Stimulated activated CD8-positive, alpha-beta memory T cell treated with anti-CD3 and anti-CD28 coated beads, Interleukin-7, amount 100 ng/mL, for 24 hours (primary cell): ENCODE measurements around the gene ZNF691.
"Not testable (repeated sequence)": the region's sequence is repeated elsewhere in the genome, so short reads cannot be mapped to it uniquely, and the experiment has no call there.

Experiments
- DNase-seq: peaks from one replicate; pipeline ENCODE4 v3.0.0-alpha.2; 2020; ENCODE audit warnings: low read depth

ZNF691 gene

DNA sequence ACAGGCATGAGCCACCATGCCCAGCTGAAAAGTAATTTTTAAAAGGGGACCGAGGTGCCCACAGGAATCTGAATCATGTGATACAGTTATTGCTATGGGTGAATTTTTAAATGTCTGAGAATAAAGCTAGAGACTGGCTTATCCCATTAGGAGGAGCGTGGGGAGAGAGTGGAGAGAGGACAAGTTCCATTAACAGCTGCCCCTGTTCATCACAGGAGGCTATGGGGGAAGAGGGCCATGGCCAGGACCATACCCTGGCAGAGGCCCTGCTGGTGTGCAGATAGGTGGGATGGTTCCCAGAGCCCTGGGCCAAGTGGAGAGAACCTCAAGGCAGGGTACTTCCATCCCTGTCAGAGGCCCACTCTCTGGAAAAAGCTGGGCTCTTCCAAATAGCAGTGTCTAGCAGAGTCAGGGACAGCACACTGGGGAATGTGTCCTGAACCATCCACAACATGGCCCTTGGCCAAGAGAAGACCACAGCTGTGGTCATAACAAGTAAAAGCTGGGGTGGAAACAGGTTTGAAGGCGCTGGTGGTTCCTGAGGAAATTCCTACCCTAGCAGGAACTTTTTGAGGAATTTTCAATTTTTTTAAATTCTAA lies 13.7 kb upstream of the ZNF691 start:
- DNase-seq: no peak

GRCh38 chr1:42833981-42834380 lies 12.4 kb upstream of the ZNF691 start:
- DNase-seq: no peak

DNA sequence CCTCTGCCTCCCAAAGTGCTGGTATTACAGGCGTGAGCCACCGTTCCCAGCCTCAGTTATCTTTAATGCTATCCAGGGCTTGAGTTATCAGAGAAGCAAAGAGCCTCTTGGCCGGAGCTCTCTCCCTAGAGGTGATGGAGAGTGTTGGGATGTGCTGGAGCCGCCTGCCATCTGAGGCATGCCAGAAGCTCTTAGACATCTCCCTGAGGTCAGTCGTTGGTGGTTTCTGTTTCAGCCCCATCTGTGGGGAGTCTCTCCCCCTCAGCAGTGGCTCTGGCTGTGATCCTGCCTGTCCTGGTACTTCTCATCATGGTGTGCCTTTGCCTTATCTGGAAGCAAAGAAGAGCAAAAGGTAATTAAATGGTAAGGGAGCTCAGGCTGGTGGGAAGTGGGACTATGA lies 11.6 kb upstream of the ZNF691 start:
- DNase-seq: no peak

- DNase-seq: no peak
Measured at GRCh38 chr1:42835422-42835821, 11.0 kb upstream of the ZNF691 start.

GRCh38 chr1:42837709-42838108 lies 8.7 kb upstream of the ZNF691 start:
- DNase-seq: no peak

DNA sequence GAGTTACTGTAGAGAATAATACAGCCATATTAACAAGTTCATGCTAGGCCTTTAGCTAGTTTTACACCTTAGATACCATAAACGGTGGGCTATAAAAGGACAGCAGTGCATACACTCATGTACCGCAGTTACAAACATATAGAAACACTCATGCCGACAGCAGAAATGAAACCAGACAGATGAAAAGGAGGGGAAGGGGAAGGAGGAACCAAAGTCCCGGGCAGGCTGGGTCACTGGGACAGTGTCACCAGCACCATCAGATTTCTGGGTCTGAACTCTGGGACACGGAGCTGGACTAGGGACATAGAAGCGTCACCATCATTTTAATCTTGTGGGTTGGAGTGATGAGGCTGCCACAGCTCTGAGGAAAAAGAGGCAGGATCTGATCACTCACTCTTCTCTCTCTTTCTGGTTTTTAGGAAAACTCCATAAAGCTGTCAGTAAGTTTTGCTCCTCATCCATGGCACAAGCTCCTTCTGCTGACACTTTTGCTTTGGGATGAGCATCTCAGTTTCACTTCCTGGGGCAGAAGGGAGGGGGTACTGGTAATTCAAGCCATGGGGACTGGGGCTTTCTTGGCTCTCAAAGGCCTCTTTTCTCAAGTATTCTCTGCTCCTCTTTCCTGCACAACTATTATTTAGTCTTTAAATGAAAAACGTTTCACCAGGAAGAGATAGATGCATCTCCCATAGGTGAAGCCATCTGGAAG lies 7.8 kb upstream of the ZNF691 start:
- no peak for DNase-seq

DNA sequence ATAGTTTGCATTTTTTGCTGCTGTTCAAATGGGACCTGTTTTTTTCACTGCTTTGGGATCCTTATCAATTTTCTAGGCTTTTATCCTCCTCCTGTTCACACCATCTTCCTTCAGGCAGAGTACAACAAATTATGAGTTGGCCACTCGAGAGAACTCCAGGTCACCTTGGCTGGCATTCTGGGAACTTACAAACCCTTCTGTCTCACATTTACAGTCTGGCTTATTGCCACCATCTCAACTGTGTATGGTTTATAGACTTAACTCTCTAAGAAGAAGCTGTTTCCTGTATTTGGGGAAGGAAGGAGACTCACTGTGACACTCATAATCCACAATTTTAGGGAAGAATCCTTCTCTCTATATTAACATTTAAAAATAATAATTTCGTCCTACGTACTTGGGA lies 5.4 kb upstream of the ZNF691 start:
- DNase-seq: no peak

DNA sequence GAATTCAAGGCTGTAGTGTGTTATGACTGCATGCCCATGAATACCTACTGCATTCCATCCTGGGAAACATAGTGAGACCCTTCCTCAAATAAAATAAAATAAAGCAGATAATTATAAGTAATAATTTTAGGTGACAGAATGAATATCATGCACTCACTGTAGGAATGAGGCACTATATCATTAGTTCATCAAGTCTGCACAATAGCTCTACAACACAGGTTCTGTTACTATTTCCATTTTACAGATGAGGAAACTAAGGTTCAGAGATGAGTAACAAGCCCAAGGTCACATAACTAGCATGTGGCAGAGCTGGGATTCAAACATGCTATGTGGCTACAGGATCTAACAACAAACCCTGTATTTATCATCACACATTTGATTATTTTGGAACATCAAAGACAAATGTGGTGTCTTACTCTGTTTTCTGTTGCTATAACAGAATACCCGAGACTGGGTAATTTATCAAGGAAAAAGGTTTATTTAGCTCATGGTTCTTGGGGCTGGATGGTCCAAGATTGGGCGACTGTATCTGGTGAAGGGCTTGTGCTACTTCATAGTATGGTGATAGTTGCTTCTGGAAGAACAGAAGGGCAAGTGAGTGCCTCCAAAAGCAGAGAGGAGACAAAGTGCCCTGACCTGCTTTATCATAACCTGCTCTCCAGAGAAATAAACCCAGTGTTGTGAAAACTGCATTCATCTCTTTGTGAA lies 4.8 kb upstream of the ZNF691 start:
- DNase-seq: no peak

- no peak for DNase-seq
Measured at GRCh38 chr1:42844592-42845140, 1.7 kb upstream of the ZNF691 start.

DNA sequence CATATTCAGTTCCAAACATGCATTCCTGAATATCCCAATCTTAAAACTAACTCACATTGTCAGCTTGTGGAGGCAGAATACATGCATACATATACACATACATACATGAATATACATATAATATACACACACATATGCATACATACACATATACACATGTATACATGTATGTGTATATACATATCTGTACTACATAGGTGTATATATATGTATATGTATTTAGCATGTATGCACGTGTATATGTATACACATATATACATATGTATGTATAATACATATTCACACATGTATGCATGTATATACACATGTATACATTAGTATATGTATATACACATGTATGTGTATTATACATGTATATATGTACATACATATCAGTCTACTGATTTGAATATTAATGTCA lies 1.2 kb upstream of the ZNF691 start:
- DNase-seq: no peak

DNA sequence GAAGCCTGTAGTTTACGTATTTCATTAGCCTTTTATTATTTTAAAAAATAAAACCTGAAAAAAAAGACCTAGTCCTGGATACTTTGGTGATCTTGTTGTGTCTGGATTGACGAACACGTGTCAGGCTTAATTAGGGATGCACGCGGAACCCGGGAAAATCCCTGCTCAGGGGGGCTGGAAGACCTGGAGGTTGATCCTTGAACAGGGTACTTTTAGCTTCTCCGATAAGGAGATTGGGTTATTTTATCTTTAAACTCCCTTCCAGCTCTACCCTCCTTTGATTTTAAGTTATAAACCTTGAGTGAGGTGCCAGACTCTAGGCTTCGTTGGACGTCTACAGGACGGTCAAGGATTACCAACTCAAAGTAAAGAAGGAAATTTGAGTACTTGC lies 552 bp upstream of the ZNF691 start:
- DNase-seq: no peak

- DNase-seq: no peak
Measured at GRCh38 chr1:42847111-42847595, 740 bp downstream of the ZNF691 start.

GRCh38 chr1:42847721-42848460 lies 1.5 kb downstream of the ZNF691 start:
- DNase-seq: no peak

GRCh38 chr1:42848823-42849537 lies 2.6 kb downstream of the ZNF691 start:
- no peak for DNase-seq

GRCh38 chr1:42849944-42850343 lies 3.5 kb downstream of the ZNF691 start:
- DNase-seq: no peak

DNA sequence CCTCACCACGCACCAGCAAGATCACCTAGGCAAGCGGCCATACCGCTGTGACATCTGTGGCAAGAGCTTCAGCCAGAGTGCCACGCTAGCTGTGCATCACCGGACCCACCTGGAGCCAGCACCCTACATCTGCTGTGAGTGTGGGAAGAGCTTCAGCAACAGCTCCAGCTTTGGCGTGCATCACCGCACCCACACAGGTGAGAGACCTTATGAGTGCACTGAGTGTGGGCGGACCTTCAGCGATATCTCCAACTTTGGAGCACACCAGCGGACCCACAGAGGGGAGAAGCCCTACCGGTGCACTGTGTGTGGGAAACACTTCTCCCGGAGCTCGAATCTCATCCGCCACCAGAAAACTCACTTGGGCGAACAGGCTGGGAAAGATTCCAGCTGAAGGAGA lies 5.0 kb downstream of the ZNF691 start:
- DNase-seq: no peak

- no peak for DNase-seq
Measured at GRCh38 chr1:42851960-42852607, 5.7 kb downstream of the ZNF691 start.

GRCh38 chr1:42852608-42852980 lies 6.2 kb downstream of the ZNF691 start:
- DNase-seq: no peak

DNA sequence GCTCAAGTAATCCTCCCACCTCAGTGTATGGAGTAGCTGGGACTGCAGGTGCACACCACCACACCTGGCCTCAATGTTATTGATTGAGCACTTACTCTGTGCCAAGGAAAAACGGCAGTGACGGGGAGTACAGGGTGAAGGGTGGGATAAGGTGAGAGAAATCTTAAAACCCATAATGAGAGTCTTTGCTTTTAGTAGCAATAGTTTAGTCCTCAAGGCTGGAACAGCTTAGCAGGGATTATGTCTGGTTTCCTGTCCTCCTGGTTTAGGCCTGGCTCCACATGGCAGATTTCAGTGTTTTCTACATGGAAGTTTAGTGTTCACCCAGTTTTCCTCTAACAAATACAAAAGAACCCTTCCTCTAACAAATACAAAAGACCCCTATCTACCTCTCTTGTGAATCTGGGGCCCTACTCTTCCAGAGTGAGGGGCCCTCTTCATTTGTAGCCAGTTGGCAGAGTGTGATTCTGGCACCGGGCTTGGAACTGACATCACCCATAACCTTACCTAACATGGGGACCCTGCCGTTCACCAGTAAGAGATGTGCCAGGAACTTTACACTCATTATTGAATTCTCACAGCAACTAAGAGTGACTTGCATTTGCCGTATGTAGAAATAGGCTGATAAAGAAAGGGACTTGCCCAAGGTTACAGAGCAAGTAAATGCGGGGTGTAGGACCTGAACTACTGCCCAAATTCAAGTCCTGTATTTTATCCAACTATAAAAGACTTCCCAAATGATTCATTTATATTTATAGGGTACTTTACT lies 6.9 kb downstream of the ZNF691 start:
- DNase-seq: no peak

- DNase-seq: not testable (repeated sequence)
Measured at GRCh38 chr1:42856554-42856953, 10.1 kb downstream of the ZNF691 start.
